ENCODE results near the gene GPC6. TPM values are rescaled to one million over a fixed set of nuclear protein-coding genes. Genes with fewer than 3 reads are reported as not detected.

Gene GPC6
- polyA plus RNA-seq, 1 donor from 2014 or later = 9.0 TPM

- H3K9me2 ChIP-seq (ENCODE audit: insufficient read depth, low read length) = no peaks in the 10 kb centered on the region
- no peak overlapping the region for H3K4me3 ChIP-seq (ENCODE audit: low read length)
- no peaks in the 10 kb centered on the region for H3K9me3 ChIP-seq (ENCODE audit: low read length)
- no peak overlapping the region for H3K4me2 ChIP-seq (ENCODE audit: low read length)
- H4K20me1 ChIP-seq (ENCODE audit: insufficient read depth) = no peaks in the 10 kb centered on the region
- H3K27ac ChIP-seq (ENCODE audit: low read length) = no peak overlapping the region
- no peaks in the 10 kb centered on the region for H3K36me3 ChIP-seq (ENCODE audit: insufficient read depth, low read length)
- H3K79me2 ChIP-seq (replicated peaks; ENCODE audit: insufficient read depth, low read length) = no peaks in the 10 kb centered on the region
- no peaks in the 10 kb centered on the region for H3K27me3 ChIP-seq (ENCODE audit: insufficient read depth, low read depth, low read length)
- no peak for TF ChIP-seq RAD21 (conservative IDR thresholded peaks at IDR 0.05)
- no peak for TF ChIP-seq POLR2AphosphoS5 (IDR thresholded peaks at IDR 0.05)
- TF ChIP-seq, protein P1, sequence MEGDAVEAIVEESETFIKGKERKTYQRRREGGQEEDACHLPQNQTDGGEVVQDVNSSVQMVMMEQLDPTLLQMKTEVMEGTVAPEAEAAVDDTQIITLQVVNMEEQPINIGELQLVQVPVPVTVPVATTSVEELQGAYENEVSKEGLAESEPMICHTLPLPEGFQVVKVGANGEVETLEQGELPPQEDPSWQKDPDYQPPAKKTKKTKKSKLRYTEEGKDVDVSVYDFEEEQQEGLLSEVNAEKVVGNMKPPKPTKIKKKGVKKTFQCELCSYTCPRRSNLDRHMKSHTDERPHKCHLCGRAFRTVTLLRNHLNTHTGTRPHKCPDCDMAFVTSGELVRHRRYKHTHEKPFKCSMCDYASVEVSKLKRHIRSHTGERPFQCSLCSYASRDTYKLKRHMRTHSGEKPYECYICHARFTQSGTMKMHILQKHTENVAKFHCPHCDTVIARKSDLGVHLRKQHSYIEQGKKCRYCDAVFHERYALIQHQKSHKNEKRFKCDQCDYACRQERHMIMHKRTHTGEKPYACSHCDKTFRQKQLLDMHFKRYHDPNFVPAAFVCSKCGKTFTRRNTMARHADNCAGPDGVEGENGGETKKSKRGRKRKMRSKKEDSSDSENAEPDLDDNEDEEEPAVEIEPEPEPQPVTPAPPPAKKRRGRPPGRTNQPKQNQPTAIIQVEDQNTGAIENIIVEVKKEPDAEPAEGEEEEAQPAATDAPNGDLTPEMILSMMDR (IDR thresholded peaks at IDR 0.05; ENCODE audit: poor library complexity, severe bottlenecking) = no peak
- no peak for TF ChIP-seq SMC3 (conservative IDR thresholded peaks at IDR 0.05; ENCODE audit: poor library complexity)
- H2AFZ ChIP-seq (ENCODE audit: low read depth, low read length) = no peak overlapping the region
- H3K9ac ChIP-seq (ENCODE audit: low read length) = no peak overlapping the region
- H3F3A ChIP-seq (ENCODE audit: insufficient read depth, low read length, poor library complexity, severe bottlenecking) = no peaks in the 10 kb centered on the region
Measured at GRCh38 chr13:93786846-93787489, 560.4 kb downstream of the GPC6 start.

DNA sequence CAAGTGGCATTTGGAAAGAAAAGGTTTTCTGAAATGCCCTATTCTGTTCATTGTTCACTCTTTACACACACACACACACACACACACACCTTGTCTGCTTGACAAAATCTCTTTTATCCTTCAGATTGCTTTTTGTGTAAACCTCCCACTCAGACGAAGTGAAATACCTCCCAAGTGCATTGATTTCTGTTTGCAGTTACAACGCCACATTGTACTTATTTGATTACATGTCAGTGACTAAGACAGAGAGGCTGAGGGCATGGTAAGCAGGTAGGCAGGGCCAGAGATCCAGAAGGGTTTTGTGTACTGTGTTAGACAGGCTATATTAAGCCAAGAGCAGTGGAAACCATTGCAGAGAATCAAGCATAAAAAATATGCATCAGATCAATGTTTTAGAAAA, 561.8 kb downstream of the GPC6 start:
- no peaks in the 10 kb centered on the region for H3K27me3 ChIP-seq (ENCODE audit: insufficient read depth, low read depth, low read length)
- H3F3A ChIP-seq (ENCODE audit: insufficient read depth, low read length, poor library complexity, severe bottlenecking) = no peaks in the 10 kb centered on the region
- H3K4me3 ChIP-seq (ENCODE audit: low read length) = no peak overlapping the region
- no peaks in the 10 kb centered on the region for H3K9me2 ChIP-seq (ENCODE audit: insufficient read depth, low read length)
- H2AFZ ChIP-seq (ENCODE audit: low read depth, low read length) = no peak overlapping the region
- H3K36me3 ChIP-seq (ENCODE audit: insufficient read depth, low read length) = no peaks in the 10 kb centered on the region
- no peak overlapping the region for H3K9ac ChIP-seq (ENCODE audit: low read length)
- H3K4me2 ChIP-seq (ENCODE audit: low read length) = no peak overlapping the region
- H3K9me3 ChIP-seq (ENCODE audit: low read length) = no peaks in the 10 kb centered on the region
- no peaks in the 10 kb centered on the region for H4K20me1 ChIP-seq (ENCODE audit: insufficient read depth)
- no peak overlapping the region for H3K27ac ChIP-seq (ENCODE audit: low read length)
- TF ChIP-seq, protein P1 (IDR thresholded peaks at IDR 0.05; ENCODE audit: poor library complexity, severe bottlenecking) = no peak
- TF ChIP-seq POLR2AphosphoS5 (IDR thresholded peaks at IDR 0.05) = no peak
- TF ChIP-seq RAD21 (conservative IDR thresholded peaks at IDR 0.05) = no peak
- TF ChIP-seq MXI1 (conservative IDR thresholded peaks at IDR 0.05; ENCODE audit: poor library complexity, severe bottlenecking) = no peak
- no peak for TF ChIP-seq TAF1 (IDR thresholded peaks at IDR 0.05; ENCODE audit: low read depth)
- TF ChIP-seq, protein P2, sequence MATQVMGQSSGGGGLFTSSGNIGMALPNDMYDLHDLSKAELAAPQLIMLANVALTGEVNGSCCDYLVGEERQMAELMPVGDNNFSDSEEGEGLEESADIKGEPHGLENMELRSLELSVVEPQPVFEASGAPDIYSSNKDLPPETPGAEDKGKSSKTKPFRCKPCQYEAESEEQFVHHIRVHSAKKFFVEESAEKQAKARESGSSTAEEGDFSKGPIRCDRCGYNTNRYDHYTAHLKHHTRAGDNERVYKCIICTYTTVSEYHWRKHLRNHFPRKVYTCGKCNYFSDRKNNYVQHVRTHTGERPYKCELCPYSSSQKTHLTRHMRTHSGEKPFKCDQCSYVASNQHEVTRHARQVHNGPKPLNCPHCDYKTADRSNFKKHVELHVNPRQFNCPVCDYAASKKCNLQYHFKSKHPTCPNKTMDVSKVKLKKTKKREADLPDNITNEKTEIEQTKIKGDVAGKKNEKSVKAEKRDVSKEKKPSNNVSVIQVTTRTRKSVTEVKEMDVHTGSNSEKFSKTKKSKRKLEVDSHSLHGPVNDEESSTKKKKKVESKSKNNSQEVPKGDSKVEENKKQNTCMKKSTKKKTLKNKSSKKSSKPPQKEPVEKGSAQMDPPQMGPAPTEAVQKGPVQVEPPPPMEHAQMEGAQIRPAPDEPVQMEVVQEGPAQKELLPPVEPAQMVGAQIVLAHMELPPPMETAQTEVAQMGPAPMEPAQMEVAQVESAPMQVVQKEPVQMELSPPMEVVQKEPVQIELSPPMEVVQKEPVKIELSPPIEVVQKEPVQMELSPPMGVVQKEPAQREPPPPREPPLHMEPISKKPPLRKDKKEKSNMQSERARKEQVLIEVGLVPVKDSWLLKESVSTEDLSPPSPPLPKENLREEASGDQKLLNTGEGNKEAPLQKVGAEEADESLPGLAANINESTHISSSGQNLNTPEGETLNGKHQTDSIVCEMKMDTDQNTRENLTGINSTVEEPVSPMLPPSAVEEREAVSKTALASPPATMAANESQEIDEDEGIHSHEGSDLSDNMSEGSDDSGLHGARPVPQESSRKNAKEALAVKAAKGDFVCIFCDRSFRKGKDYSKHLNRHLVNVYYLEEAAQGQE (IDR thresholded peaks at IDR 0.05; ENCODE audit: borderline replicate concordance) = no peak
- TF ChIP-seq EP300 (conservative IDR thresholded peaks at IDR 0.05; ENCODE audit: poor library complexity, severe bottlenecking) = no peak
- no peak for TF ChIP-seq SMC3 (conservative IDR thresholded peaks at IDR 0.05; ENCODE audit: poor library complexity)
- no peaks in the 10 kb centered on the region for H3K79me2 ChIP-seq (replicated peaks; ENCODE audit: insufficient read depth, low read length)

Measured in neural cell (in vitro differentiated cells).